ENCODE results near the gene MTR.

MTR gene

DNA sequence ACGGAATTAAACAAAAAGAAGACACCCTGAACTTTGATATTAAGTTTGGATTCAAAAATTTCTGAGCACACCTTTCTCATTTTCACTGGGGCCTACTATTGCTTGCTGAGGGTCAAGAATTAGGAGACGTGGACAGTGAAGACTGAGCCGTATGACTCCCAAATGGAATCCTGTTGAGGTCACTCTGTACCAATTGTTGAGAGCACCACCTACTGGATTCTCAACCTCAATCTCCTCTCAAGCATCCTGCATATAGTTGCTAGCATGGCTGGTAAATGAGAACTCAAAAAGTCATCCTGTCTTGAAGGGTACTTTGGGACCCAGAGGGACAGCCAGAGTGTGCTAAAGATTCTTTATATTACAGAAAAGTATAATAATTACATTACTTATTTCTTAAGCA lies 20.2 kb upstream of the MTR start:
- TF ChIP-seq, protein P1, sequence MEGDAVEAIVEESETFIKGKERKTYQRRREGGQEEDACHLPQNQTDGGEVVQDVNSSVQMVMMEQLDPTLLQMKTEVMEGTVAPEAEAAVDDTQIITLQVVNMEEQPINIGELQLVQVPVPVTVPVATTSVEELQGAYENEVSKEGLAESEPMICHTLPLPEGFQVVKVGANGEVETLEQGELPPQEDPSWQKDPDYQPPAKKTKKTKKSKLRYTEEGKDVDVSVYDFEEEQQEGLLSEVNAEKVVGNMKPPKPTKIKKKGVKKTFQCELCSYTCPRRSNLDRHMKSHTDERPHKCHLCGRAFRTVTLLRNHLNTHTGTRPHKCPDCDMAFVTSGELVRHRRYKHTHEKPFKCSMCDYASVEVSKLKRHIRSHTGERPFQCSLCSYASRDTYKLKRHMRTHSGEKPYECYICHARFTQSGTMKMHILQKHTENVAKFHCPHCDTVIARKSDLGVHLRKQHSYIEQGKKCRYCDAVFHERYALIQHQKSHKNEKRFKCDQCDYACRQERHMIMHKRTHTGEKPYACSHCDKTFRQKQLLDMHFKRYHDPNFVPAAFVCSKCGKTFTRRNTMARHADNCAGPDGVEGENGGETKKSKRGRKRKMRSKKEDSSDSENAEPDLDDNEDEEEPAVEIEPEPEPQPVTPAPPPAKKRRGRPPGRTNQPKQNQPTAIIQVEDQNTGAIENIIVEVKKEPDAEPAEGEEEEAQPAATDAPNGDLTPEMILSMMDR (IDR thresholded peaks at IDR 0.05; ENCODE audit: extremely low read depth, missing control alignments): peak; percentile 24
- no peak for DNase-seq (ENCODE audit: low spot score)

DNA sequence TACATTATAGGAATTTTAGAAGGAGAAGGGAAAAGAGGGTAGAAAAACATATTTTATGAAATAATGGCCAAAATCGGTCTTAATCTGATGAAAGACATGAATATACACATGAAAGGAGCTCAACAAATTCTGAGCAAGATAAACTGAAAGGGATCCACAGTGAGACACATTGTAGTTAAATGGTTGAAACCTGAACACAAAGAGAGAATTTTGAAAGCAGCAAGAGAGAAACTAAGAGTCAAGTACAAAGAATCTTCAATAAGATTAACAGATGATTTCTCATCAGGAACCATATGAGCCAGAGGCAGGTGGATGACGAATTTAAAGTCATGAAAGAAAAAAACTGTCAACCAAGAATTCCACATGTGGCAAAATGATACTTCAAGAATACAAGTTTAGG lies 15.8 kb upstream of the MTR start:
- TF ChIP-seq, protein P1 (IDR thresholded peaks at IDR 0.05; ENCODE audit: extremely low read depth, missing control alignments): no peak
- no peak for DNase-seq (ENCODE audit: low spot score)

DNA sequence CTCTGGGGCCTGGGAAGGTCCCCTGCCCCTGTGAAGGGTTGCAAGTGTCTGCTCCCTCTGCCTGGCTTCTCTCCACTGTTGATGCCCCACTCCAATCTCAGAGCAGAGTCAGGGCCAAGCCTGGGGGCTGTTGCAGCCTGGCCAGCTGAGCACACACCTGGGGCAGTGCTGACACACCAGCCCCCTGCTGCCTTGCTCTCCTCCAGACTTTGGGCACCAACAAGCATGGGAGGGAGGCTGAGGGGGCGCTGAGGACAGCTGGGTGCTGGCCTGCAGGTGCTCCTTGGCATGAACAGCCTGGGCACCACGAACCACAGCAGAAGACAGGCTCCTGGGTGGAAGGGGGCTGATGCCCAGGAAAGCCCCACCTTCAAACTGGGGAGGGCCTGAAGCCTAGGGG lies 9.6 kb upstream of the MTR start:
- DNase-seq (ENCODE audit: low spot score): no peak
- TF ChIP-seq, protein P1 (IDR thresholded peaks at IDR 0.05; ENCODE audit: extremely low read depth, missing control alignments): no peak

DNA sequence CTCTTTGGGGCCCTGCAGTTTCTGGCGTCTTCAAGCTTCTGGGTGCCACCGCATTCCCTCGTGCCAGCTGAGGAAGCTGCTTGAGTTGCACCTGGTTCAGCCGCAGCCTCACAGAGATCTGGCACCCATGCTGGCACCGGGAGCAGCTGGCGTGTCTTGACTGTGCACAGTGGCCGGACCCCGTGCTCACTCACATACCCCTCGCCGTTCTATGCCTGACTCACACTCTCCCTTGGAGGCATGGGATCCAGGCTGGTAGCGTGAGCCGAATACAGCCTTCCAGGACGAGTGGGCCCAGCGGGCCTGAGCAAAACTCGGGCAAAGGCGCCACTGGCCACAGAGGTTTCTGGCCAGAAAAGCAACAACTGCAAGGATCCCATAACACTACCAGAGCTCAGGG lies 8.6 kb upstream of the MTR start:
- TF ChIP-seq, protein P1 (IDR thresholded peaks at IDR 0.05; ENCODE audit: extremely low read depth, missing control alignments): no peak
- no peak for DNase-seq (ENCODE audit: low spot score)

GRCh38 chr1:236794585-236795034 lies 482 bp upstream of the MTR start:
- no peak for DNase-seq (ENCODE audit: low spot score)
- TF ChIP-seq, protein P1 (IDR thresholded peaks at IDR 0.05; ENCODE audit: extremely low read depth, missing control alignments): no peak

DNA sequence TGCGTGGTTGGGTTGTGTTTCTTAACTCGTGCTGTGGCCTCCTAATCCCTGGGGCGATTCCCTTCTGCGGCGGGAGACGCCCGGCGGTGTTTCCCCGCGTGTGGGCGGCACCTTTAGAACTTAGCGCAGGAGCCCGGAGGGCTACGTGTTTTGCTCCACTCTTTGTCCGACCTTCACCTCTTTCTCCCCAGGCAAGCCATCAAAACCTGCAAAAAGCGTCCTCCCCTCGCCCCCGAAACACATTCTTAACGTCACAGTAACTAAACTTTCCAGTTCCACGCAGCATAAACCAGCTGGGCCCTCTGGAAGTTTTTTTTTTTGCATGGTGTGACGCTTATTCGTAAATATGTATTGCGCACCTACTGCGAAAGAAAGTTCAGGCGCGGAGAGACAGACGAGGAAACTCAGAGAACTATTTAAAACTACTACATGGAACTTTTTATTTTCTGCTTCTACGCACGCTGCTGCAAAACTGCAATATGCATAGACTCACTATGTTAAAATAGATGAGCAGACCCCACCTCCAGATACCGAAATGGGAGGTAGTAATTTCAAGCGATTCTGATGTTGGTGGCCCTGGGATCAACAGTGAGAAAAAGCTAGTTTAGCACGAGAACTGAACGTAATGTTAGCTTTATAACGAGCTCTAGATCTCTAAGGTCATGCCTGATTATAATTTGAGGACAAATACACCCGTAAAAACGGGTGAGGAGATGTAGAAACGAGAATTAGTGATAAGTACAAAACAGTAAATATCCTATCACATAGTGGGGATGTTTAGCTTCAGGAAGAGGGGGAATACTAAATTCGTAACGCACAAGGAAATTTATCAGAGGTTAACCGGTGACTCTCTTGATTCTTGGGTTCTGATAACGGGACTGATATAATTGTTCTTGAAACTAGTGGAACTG lies 920 bp downstream of the MTR start:
- TF ChIP-seq, protein P1 (IDR thresholded peaks at IDR 0.05; ENCODE audit: extremely low read depth, missing control alignments): no peak
- DNase-seq (ENCODE audit: low spot score): peak; percentile 47

DNA sequence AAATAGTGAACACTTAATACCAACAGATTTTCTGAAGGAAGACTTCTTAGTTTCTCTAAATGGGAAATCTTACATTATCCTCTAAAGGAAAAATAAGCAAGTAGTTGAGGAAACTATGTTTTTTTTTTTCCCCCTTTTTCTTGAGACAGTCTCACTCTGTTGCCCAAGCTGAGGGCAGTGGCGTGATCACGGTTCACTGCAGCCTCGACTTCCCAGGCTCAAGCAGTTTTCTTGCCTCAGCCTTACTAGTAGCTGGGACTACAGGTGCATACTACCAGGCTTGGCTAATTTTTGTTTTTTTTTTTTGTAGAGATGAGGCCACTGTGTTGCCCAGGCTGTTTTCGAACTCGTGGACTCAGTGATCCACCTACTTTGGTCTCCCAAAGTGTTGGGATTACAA lies 3.9 kb downstream of the MTR start:
- TF ChIP-seq, protein P1 (IDR thresholded peaks at IDR 0.05; ENCODE audit: extremely low read depth, missing control alignments): no peak
- no peak for DNase-seq (ENCODE audit: low spot score)
